ENCODE measurements around the gene ACSM5. TPM values are rescaled to one million over a fixed set of nuclear protein-coding genes. Genes with fewer than 3 reads are reported as not detected.

ACSM5 gene
- total and polyA plus RNA-seq, 2 of the 8 experiments (the other 6 are each of a cell fraction or from before 2014, with no cell fraction given) = not detected

- no peak overlapping the region for H3K56ac ChIP-seq (replicated peaks; ENCODE audit: insufficient read length, low read depth, low read length)
- no peak overlapping the region for H4K91ac ChIP-seq (replicated peaks; ENCODE audit: insufficient read length, low read length)
- peaks cover 0 to 1% (median 0%) of the 10 kb centered on the region in 4 experiments; a peak in 1 of 7 replicates for H3K4me1 ChIP-seq (replicated peaks in 1 of 4; ENCODE audit: control insufficient read depth in 3 of 4, insufficient read depth in 4 of 4, low read length in 3 of 4)
- CTCF ChIA-PET (ENCODE audit: partially characterized antibody) = no interaction called here
- H3K27ac ChIP-seq (ENCODE audit: low read depth, low read length) = no peak overlapping the region
- no peak for FAIRE-seq
- H2AK5ac ChIP-seq (ENCODE audit: low read depth, low read length) = no peak overlapping the region
- no peak overlapping the region for H3K18ac ChIP-seq (ENCODE audit: extremely low read depth, low read length)
- H4K5ac ChIP-seq (ENCODE audit: insufficient read length, low read depth, low read length) = no peak overlapping the region
- no peak for DNase-seq (ENCODE audit: low read depth in 1 of 2, low spot score in 2 of 2)
- H2AFZ ChIP-seq (ENCODE audit: low read length) = no peak overlapping the region
- no peak overlapping the region for H2BK120ac ChIP-seq (replicated peaks; ENCODE audit: low read depth, low read length)
- no peak overlapping the region for H2BK20ac ChIP-seq (ENCODE audit: low read length)
- no peaks in the 10 kb centered on the region for H3K36me3 ChIP-seq (ENCODE audit: control insufficient read depth in 2 of 4, insufficient read depth in 4 of 4, low read length in 3 of 4)
- no peak overlapping the region for H3K4me3 ChIP-seq (ENCODE audit: extremely low read depth in 1 of 4, insufficient read depth in 2 of 4, low read depth in 3 of 4, low read length in 4 of 4)
- H3K9ac ChIP-seq (replicated peaks in 1 of 4; ENCODE audit: extremely low read depth in 1 of 4, low read depth in 3 of 4, low read length in 3 of 4) = no peak overlapping the region
- H3K14ac ChIP-seq (ENCODE audit: insufficient read length) = no peak overlapping the region
- POLR2A ChIA-PET (ENCODE audit: partially characterized antibody) = no interaction called here
- H3K79me1 ChIP-seq (ENCODE audit: low read depth, low read length) = no peaks in the 10 kb centered on the region
- H3K27me3 ChIP-seq (replicated peaks in 1 of 4; ENCODE audit: control insufficient read depth in 3 of 4, extremely low read depth in 1 of 4, insufficient read depth in 3 of 4, low read length in 3 of 4) = no peaks in the 10 kb centered on the region
- TF ChIP-seq EGR1 (IDR thresholded peaks at IDR 0.05; ENCODE audit: borderline replicate concordance, low read depth, low read length) = no peak
- TF ChIP-seq ATF3 (IDR thresholded peaks at IDR 0.05; ENCODE audit: insufficient read depth, low read depth, low read length) = no peak
- no peak for TF ChIP-seq CBX8 (IDR thresholded peaks at IDR 0.05; ENCODE audit: borderline replicate concordance, low read depth, low read length)
- no peak for TF ChIP-seq CREB1 (IDR thresholded peaks at IDR 0.05)
- TF ChIP-seq SP1 (IDR thresholded peaks at IDR 0.05; ENCODE audit: low read depth, low read length) = no peak
- no peak for TF ChIP-seq SP4 (IDR thresholded peaks at IDR 0.05; ENCODE audit: low read length)
- no peak overlapping the region for H3K4ac ChIP-seq (replicated peaks; ENCODE audit: insufficient read length, low read depth, low read length)
- no peak overlapping the region for H2BK12ac ChIP-seq (ENCODE audit: low read depth, low read length)
- WGBS, 2 experiments (ENCODE audit: extremely low coverage in 1 of 2, insufficient coverage in 1 of 2, insufficient read length in 1 of 2, insufficient replicate concordance in 2 of 2, low coverage in 1 of 2, low lambda C conversion rate in 2 of 2, missing lambda C conversion rate in 1 of 2) = 89% methylated on average over 3 of the region's 3 CpGs; no CpG with 5 or more reads in 1 of the 2 experiments
- no peaks in the 10 kb centered on the region for H4K20me1 ChIP-seq (replicated peaks in 1 of 2; ENCODE audit: control insufficient read depth in 1 of 2, insufficient read depth in 2 of 2, low read length in 2 of 2)
- no peaks in the 10 kb centered on the region for H3K79me2 ChIP-seq (ENCODE audit: control insufficient read depth in 1 of 2, insufficient read depth in 2 of 2, low read length in 2 of 2)
- no peaks in the 10 kb centered on the region for H3K9me3 ChIP-seq (ENCODE audit: insufficient read depth in 2 of 2, low read depth in 1 of 2, low read length in 1 of 2)
- H3K23me2 ChIP-seq (ENCODE audit: low read depth, low read length) = no peaks in the 10 kb centered on the region
- no peak overlapping the region for H4K8ac ChIP-seq (ENCODE audit: extremely low read depth, insufficient read depth, low read length)
- no peak overlapping the region for H3K4me2 ChIP-seq (ENCODE audit: insufficient read depth in 1 of 2, low read depth in 2 of 2, low read length in 2 of 2)
- no peak overlapping the region for H3K23ac ChIP-seq (ENCODE audit: insufficient read length)
- H2BK15ac ChIP-seq (ENCODE audit: low read length) = no peak overlapping the region
- no peak overlapping the region for H2BK5ac ChIP-seq (ENCODE audit: low read depth, low read length)
Observed at GRCh38 chr16:20398603-20399002, 10.7 kb upstream of the ACSM5 start.
